HL-60 (cell line): ENCODE data around the gene CUL4A.

ENCODE experiments used
- DNase-seq, 2 experiments: peaks; one replicate each; pipeline ENCODE4 v3.0.0-alpha.2; 2010 to 2020; ENCODE audit warnings: low read depth in 1 of 2, low spot score in 1 of 2
- H3K27ac ChIP-seq: fragments of 250-450 bp; sonication (Bioruptor Pico); replicated peaks from 2 replicates; pipeline ENCODE4 v1.5.1; 2020; ENCODE audit warnings: mild to moderate bottlenecking, moderate library complexity
- H3K27me3 ChIP-seq: fragments of 250-450 bp; sonication (Bioruptor Pico); 2 replicates; pipeline ENCODE4 v1.5.1; 2021; ENCODE audit warnings: mild to moderate bottlenecking, moderate library complexity; ENCODE audit not compliant: insufficient read depth, poor library complexity, severe bottlenecking
- H3K4me3 ChIP-seq: replicated peaks from 2 replicates; pipeline ENCODE4 v1.5.1; 2011; ENCODE audit warnings: mild to moderate bottlenecking, control low read depth, low read length; ENCODE audit not compliant: insufficient read depth
- CTCF ChIP-seq: IDR thresholded peaks from one replicate; pipeline ENCODE4 v1.5.1; 2011; ENCODE audit warnings: low read length, control low read depth, inconsistent platforms; ENCODE audit not compliant: insufficient read depth
- GABPA ChIP-seq: IDR thresholded peaks from 2 replicates; pipeline ENCODE4 v1.6.1; 2012; ENCODE audit warnings: low read depth
- POLR2AphosphoS5 ChIP-seq: IDR thresholded peaks from 2 replicates; pipeline ENCODE4 v1.6.1; 2012; ENCODE audit warnings: low read depth
- REST ChIP-seq: IDR thresholded peaks from 2 replicates; pipeline ENCODE4 v1.6.1; 2012; ENCODE audit warnings: low read depth; ENCODE audit not compliant: insufficient replicate concordance
- SPI1 ChIP-seq: IDR thresholded peaks from 2 replicates; pipeline ENCODE4 v1.6.1; 2012; ENCODE audit warnings: low read depth, mild to moderate bottlenecking, borderline replicate concordance

Gene CUL4A

GRCh38 chr13:113297370-113298042 lies 88.1 kb downstream of the CUL4A start:
- TF ChIP-seq SPI1 = no peak
- no peak for TF ChIP-seq REST
- TF ChIP-seq POLR2AphosphoS5 = no peak
- no peak for TF ChIP-seq CTCF
- no peak for TF ChIP-seq GABPA
- H3K4me3 ChIP-seq = peak overlapping the region; percentile 92
- DNase-seq = peak in 1 of 2 experiments; percentile 52
- H3K27ac ChIP-seq = peak overlapping the region; percentile 78
- H3K27me3 ChIP-seq = no peaks in the 10 kb centered on the region

- peak; percentile 67; the same call in 1 of the 2 replicates for TF ChIP-seq SPI1
- TF ChIP-seq POLR2AphosphoS5 = no peak
- peak in 1 of 2 experiments; percentile 21 for DNase-seq
- Histone ChIP-seq H3K4me3 (peak overlapping the region; percentile 92), H3K27ac (peak overlapping the region; percentile 78), H3K27me3 (no peaks in the 10 kb centered on the region)
Measured at GRCh38 chr13:113298043-113298945, 88.9 kb downstream of the CUL4A start.

GRCh38 chr13:113299951-113300350 lies 90.5 kb downstream of the CUL4A start:
- DNase-seq = peak in 1 of 2 experiments; percentile 46
- no peaks in the 10 kb centered on the region for H3K27me3 ChIP-seq

More at GRCh38 chr13:113299951-113300350, 90.5 kb downstream of the CUL4A start:
- TF ChIP-seq POLR2AphosphoS5 (no peak), REST (no peak), SPI1 (no peak), GABPA (no peak), CTCF (no peak)
- H3K27ac ChIP-seq = no peak overlapping the region
- H3K4me3 ChIP-seq = no peak overlapping the region
